Spleen (tissue), 7 donors: ENCODE data around the gene MYO3B.

ENCODE experiments used
- CTCF ChIP-seq, 11 experiments: fragments of 200-600 bp in 7 of 11; fragments of 450-650 bp in 4 of 11; sonication (generic) in 4 of 11; IDR thresholded peaks in 8 of 11; conservative IDR thresholded peaks in 3 of 11; 1 replicate in 7 of 11; 2 replicates in 4 of 11; pipeline versions ENCODE4 v1.4.0 to v1.8.0; 2016 to 2021; ENCODE audit warnings: antibody characterized with exemption in 11 of 11, inconsistent platforms in 4 of 11, mild to moderate bottlenecking in 1 of 11
- POLR2A ChIP-seq, 3 donors: fragments of 450-650 bp; IDR thresholded peaks; one replicate each; pipeline ENCODE4 v1.5.1; 2017; ENCODE audit warnings: antibody characterized with exemption in 3 of 3, mild to moderate bottlenecking in 1 of 3
- POLR2AphosphoS5 ChIP-seq, 3 donors: sonication (generic); formaldehyde crosslinking; IDR thresholded peaks; one replicate each; pipeline ENCODE4 v1.5.1; 2017; ENCODE audit warnings: antibody characterized with exemption in 3 of 3
- donor health status: DM: no; HTN: no; CAD: no; lungs with moderate emphysema.
- donor health status: DM: no; HTN: no; CAD: no.
- donor health status: DM: no; HTN: no; CAD: no.

- TF ChIP-seq CTCF (IDR thresholded peaks at IDR 0.05 in 8 of 11, conservative IDR thresholded peaks at IDR 0.05 in 3 of 11) (no peak), POLR2A (IDR thresholded peaks at IDR 0.05) (no peak), POLR2AphosphoS5 (IDR thresholded peaks at IDR 0.05) (no peak)
Observed at GRCh38 chr2:170670651-170671050, 492.7 kb downstream of the MYO3B start.
